IMR-90 (cell line): ENCODE measurements around the gene ADD1. TPM values are rescaled to one million over a fixed set of nuclear protein-coding genes. Genes with fewer than 3 reads are reported as not detected.

Experiments used
- ATAC-seq: fragments of 200-7000 bp; cut with Tn5 transposase; 2 replicates; pipeline ENCODE4 v1.9.1; 2020; ENCODE audit warnings: low read depth, mild to moderate bottlenecking, moderate library complexity
- BruUV-seq: library from RNA; stranded (reverse); fragments of 400-500 nt; replicated peaks from 2 replicates; lab custom pipeline; 2021; lab: Mats Ljungman, UMichigan
- CTCF ChIA-PET: fragments of 300-600 bp; formaldehyde crosslinking; extraction: SDS; loops from one replicate; lab custom pipeline; 2021; ENCODE audit warnings: antibody characterized with exemption; lab: Yijun Ruan, JAX
- POLR2A ChIA-PET: fragments of 300-600 bp; sonication (Branson Sonifier 250); formaldehyde crosslinking; loops from one replicate; lab custom pipeline; 2022; ENCODE audit warnings: antibody characterized with exemption; ENCODE audit not compliant: unreplicated experiment; lab: Charles Lee
- DNase-seq: peaks from one replicate; pipeline ENCODE4 v3.0.0; 2013
- H2AFZ ChIP-seq: replicated peaks from 2 replicates; pipeline ENCODE3; 2013; ENCODE audit warnings: low read length, mild to moderate bottlenecking; ENCODE audit not compliant: poor library complexity
- H2AK5ac ChIP-seq: 2 replicates; pipeline ENCODE4 v1.6.1; 2013; ENCODE audit warnings: low read depth, low read length, inconsistent platforms
- H2AK9ac ChIP-seq: replicated peaks from 2 replicates; pipeline ENCODE3; 2013; ENCODE audit warnings: mild to moderate bottlenecking, low read depth, low read length, moderate library complexity; ENCODE audit not compliant: poor library complexity
- H2BK120ac ChIP-seq: 2 replicates; pipeline ENCODE4 v1.6.1; 2013; ENCODE audit warnings: low read depth, low read length, inconsistent platforms
- H2BK15ac ChIP-seq: 3 replicates; pipeline ENCODE4 v1.6.1; 2013; ENCODE audit warnings: low read depth, low read length, inconsistent platforms
- H2BK20ac ChIP-seq: 2 replicates; pipeline ENCODE4 v1.6.1; 2013; ENCODE audit warnings: low read depth, mild to moderate bottlenecking, inconsistent platforms, low read length, moderate library complexity
- H2BK5ac ChIP-seq: 2 replicates; pipeline ENCODE4 v1.6.1; 2013; ENCODE audit warnings: mild to moderate bottlenecking, low read depth, low read length, inconsistent platforms; ENCODE audit not compliant: poor library complexity, severe bottlenecking
- H3K14ac ChIP-seq: replicated peaks from 2 replicates; pipeline ENCODE4 v1.6.1; 2013; ENCODE audit warnings: low read depth, low read length, inconsistent platforms
- H3K18ac ChIP-seq: 2 replicates; pipeline ENCODE4 v1.6.1; 2013; ENCODE audit warnings: low read depth, low read length, control low read depth
- H3K23ac ChIP-seq: 2 replicates; pipeline ENCODE4 v1.6.1; 2013; ENCODE audit warnings: low read depth, low read length, inconsistent platforms
- H3K27ac ChIP-seq: 2 replicates; pipeline ENCODE4 v1.5.1; 2013; ENCODE audit warnings: mild to moderate bottlenecking, control low read depth, low read length; ENCODE audit not compliant: insufficient read depth
- H3K27me3 ChIP-seq: 2 replicates; pipeline ENCODE4 v1.6.1; 2013; ENCODE audit warnings: low read length; ENCODE audit not compliant: control insufficient read depth, insufficient read depth
- H3K36me3 ChIP-seq: 2 replicates; pipeline ENCODE4 v1.6.1; 2013; ENCODE audit warnings: low read length, mixed read lengths; ENCODE audit not compliant: control insufficient read depth, insufficient read depth
- H3K4ac ChIP-seq: 2 replicates; pipeline ENCODE4 v1.6.1; 2013; ENCODE audit warnings: low read depth, low read length, inconsistent platforms
- H3K4me1 ChIP-seq: 2 replicates; pipeline ENCODE4 v1.6.1; 2013; ENCODE audit warnings: low read length, mixed read lengths; ENCODE audit not compliant: control insufficient read depth, insufficient read depth
- H3K4me2 ChIP-seq: 2 replicates; pipeline ENCODE4 v1.6.1; 2013; ENCODE audit warnings: low read depth, mild to moderate bottlenecking, control low read depth, low read length, moderate library complexity
- H3K4me3 ChIP-seq: 2 replicates; pipeline ENCODE4 v1.5.1; 2013; ENCODE audit warnings: low read depth, mild to moderate bottlenecking, control low read depth, low read length, moderate library complexity; ENCODE audit not compliant: insufficient read depth
- H3K56ac ChIP-seq: 2 replicates; pipeline ENCODE4 v1.6.1; 2013; ENCODE audit warnings: low read length, inconsistent platforms; ENCODE audit not compliant: insufficient read depth; ENCODE audit errors: extremely low read depth
- H3K79me1 ChIP-seq, 2 experiments: 2 replicates each; pipeline ENCODE4 v1.6.1; 2013; ENCODE audit warnings: low read length in 2 of 2, inconsistent platforms in 1 of 2, low read depth in 1 of 2
- H3K9ac ChIP-seq: 2 replicates; pipeline ENCODE4 v1.6.1; 2013; ENCODE audit warnings: low read depth, low read length, control low read depth
- H3K9me1 ChIP-seq: 2 replicates; pipeline ENCODE4 v1.6.1; 2013; ENCODE audit warnings: low read length, inconsistent platforms; ENCODE audit not compliant: insufficient read depth
- H3K9me3 ChIP-seq: 2 replicates; pipeline ENCODE4 v1.6.1; 2013; ENCODE audit warnings: low read length; ENCODE audit not compliant: control insufficient read depth, insufficient read depth
- H4K20me1 ChIP-seq: 2 replicates; pipeline ENCODE4 v1.6.1; 2013; ENCODE audit warnings: low read length, inconsistent platforms; ENCODE audit not compliant: insufficient read depth
- H4K5ac ChIP-seq: 2 replicates; pipeline ENCODE4 v1.6.1; 2013; ENCODE audit warnings: mild to moderate bottlenecking, low read depth, low read length, control low read depth
- H4K8ac ChIP-seq, 2 experiments: 2 replicates each; pipeline ENCODE4 v1.6.1; 2013; ENCODE audit warnings: low read depth in 2 of 2, low read length in 2 of 2, control low read depth in 1 of 2, inconsistent platforms in 1 of 2
- H4K91ac ChIP-seq: 2 replicates; pipeline ENCODE4 v1.6.1; 2013; ENCODE audit warnings: low read depth, low read length, inconsistent platforms; ENCODE audit not compliant: insufficient read depth
- BHLHE40 ChIP-seq: fragments of 150-350 bp; IDR thresholded peaks from 2 replicates; pipeline ENCODE4 v1.6.1; 2016; ENCODE audit warnings: mild to moderate bottlenecking, low read depth, low read length
- CEBPB ChIP-seq: IDR thresholded peaks from 2 replicates; pipeline ENCODE4 v1.6.1; 2012; ENCODE audit warnings: low read depth, low read length, improper control_type of control experiment
- CHD1 ChIP-seq: IDR thresholded peaks from 2 replicates; pipeline ENCODE4 v1.6.1; 2012; ENCODE audit warnings: low read depth, low read length, improper control_type of control experiment
- CTCF ChIP-seq: conservative IDR thresholded peaks from 2 replicates; pipeline ENCODE4 v1.5.1; 2012; ENCODE audit warnings: mild to moderate bottlenecking, low read depth, low read length, improper control_type of control experiment
- FOS ChIP-seq: fragments of 150-350 bp; IDR thresholded peaks from 2 replicates; pipeline ENCODE4 v1.6.1; 2016; ENCODE audit warnings: low read depth, low read length
- MAFK ChIP-seq: IDR thresholded peaks from 2 replicates; pipeline ENCODE4 v1.6.1; 2012; ENCODE audit warnings: low read depth, low read length, improper control_type of control experiment
- MAZ ChIP-seq: IDR thresholded peaks from 2 replicates; pipeline ENCODE4 v1.6.1; 2012; ENCODE audit warnings: low read depth, mild to moderate bottlenecking, low read length, improper control_type of control experiment, moderate library complexity, borderline replicate concordance
- MXI1 ChIP-seq: IDR thresholded peaks from 2 replicates; pipeline ENCODE4 v1.6.1; 2012; ENCODE audit warnings: low read depth, mild to moderate bottlenecking, low read length, moderate library complexity, borderline replicate concordance
- POLR2A ChIP-seq: IDR thresholded peaks from 2 replicates; pipeline ENCODE4 v1.6.1; 2012; ENCODE audit warnings: mild to moderate bottlenecking, low read depth, low read length
- RAD21 ChIP-seq: IDR thresholded peaks from 2 replicates; pipeline ENCODE4 v1.6.1; 2012; ENCODE audit warnings: low read length, improper control_type of control experiment
- RCOR1 ChIP-seq: IDR thresholded peaks from 2 replicates; pipeline ENCODE4 v1.6.1; 2012; ENCODE audit warnings: mild to moderate bottlenecking, low read length, improper control_type of control experiment; ENCODE audit not compliant: insufficient replicate concordance
- SMC3 ChIP-seq: fragments of 150-350 bp; IDR thresholded peaks from 2 replicates; pipeline ENCODE4 v1.6.1; 2016; ENCODE audit warnings: low read depth, mild to moderate bottlenecking, antibody characterized with exemption, low read length, moderate library complexity
- WGBS, 2 experiments: methylation state at CpG; one replicate each; pipeline versions ENCODE4 v1.1.5 to v1.1.7; 2013; ENCODE audit warnings: missing lambda C conversion rate in 2 of 2; ENCODE audit not compliant: insufficient read length in 1 of 2; ENCODE audit errors: extremely low coverage in 2 of 2; 5-methylcytosine and 5-hydroxymethylcytosine counted together
- dilution Hi-C: fragments of 300-500 bp; cut with HindIII; formaldehyde crosslinking; loops from one replicate; pipeline ENCODE4 v1.14.3; 2018; ENCODE audit warnings: low sequenced_read_pairs; ENCODE audit not compliant: unreplicated experiment
- in situ Hi-C: fragments of 300-500 bp; cut with MboI; formaldehyde crosslinking; loops from 3 replicates; pipeline ENCODE4 v1.14.3; 2019; ENCODE audit warnings: low sequenced_read_pairs, inconsistent platforms, mixed read lengths
- intact Hi-C: fragments of 100-400 bp; cut with micrococcal nuclease; formaldehyde crosslinking; loops from 2 replicates; pipeline ENCODE4 v1.10.0; 2022
- polyA plus RNA-seq, 3 experiments: library from polyadenylated mRNA; depleted of rRNA; stranded (reverse); fragments of >200 nt; gene quantifications; 2 replicates each; pipeline ENCODE4 v1.2.3, GENCODE V29; 2012; ENCODE audit warnings: low replicate concordance in 1 of 3
- total RNA-seq: library from RNA; depleted of rRNA; stranded (reverse); fragments of >200 nt; gene quantifications from 2 replicates; pipeline ENCODE4 v1.2.3, GENCODE V29; 2012
- TF ChIP-seq, protein P1 (sequence below): fragments of 150-350 bp; IDR thresholded peaks from 2 replicates; pipeline ENCODE4 v1.6.1; 2016; ENCODE audit warnings: low read depth, mild to moderate bottlenecking, low read length, moderate library complexity, borderline replicate concordance

Gene ADD1
- total and polyA plus RNA-seq, 2 of the 4 experiments (the other 2 are of a cell fraction), result 122 to 215 TPM

DNA sequence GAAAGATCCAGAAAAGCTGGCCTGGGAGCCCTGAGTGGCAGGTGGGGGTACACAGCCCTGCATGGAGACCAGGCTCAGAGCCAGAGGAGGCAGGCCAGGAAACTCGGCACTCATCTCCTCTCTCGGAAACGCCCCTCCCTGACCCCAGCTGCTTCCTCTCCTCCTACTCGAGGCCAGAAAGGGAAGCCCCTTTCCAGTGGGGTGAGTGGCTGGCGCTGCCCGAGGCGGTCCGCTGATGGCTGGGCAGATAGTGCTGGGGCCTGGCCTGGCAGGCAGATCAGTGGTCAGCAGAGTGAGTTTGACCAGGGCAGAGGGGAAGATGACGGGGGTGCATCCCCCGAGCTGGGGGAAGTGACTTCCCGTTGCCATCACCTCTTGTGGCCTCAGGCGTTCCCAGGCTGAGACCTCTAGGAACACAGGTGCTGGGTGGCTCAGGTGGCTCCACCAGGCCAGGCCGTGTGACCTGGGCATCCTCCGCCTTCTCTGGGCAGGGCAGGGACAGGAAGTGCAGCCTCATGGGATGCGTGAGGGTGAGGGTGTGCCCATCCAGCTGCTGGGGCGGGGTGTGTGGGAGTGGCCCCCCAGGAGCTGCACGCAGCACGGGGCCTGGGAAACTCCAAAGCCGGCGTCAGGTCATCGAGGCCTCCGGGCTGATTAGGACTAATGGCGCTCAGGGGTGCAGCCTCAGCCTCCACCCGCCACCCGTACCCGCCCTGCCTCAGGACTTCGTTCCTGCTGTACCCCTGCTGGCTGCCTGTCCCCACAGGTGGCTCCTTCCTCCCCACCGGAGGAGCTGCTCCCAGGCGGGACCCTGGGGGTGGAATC lies 45.0 kb upstream of the ADD1 start (continued):
- no peak for TF ChIP-seq RAD21
- no peak for TF ChIP-seq POLR2A

DNA sequence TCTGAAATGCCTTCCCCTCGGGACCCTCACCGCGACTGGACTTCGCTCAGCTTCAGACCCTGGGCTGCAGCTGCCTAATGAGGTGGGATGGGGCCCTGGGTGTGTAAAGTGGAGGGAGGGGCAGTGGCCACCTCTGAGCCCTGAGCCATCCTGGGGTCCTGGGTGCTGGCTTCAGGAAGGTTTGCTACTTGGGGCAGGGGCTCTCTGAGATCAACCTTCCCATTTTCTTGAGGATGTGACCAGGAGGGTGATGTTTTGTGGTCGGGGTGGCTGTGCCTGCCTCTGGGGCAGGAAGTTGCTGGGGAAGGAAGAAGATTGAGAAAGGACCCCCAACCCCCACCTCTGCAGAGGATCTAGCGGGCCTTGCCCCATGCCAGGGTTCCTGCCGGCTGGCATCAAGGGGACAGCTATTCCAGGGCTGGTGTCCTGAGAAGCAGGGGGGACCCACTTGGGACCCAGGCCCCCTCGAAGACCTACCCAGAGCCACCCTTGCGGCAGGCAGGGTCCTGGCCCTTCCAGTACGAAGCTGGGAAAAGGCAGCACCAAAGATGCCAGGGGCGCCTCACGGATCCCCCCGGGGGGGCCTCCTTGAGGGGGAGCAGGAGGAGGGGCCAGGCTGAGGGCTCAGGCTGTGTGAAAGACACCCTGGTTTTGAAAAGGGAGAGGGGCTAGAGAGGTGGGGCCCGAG lies 44.3 kb upstream of the ADD1 start:
- H2BK5ac ChIP-seq, result no peak overlapping the region
- H4K91ac ChIP-seq, result no peak overlapping the region
- no peak overlapping the region for H3K4me2 ChIP-seq
- no peak overlapping the region for H3K27ac ChIP-seq
- no peak overlapping the region for H3K23ac ChIP-seq
- H2AK9ac ChIP-seq, result peak overlapping the region; percentile 39
- H4K5ac ChIP-seq, result no peak overlapping the region
- intact Hi-C loops (no loop called here), in situ Hi-C loops (no loop called here), dilution Hi-C loops (no loop called here)
- WGBS, 2 experiments, result 53% methylated on average over 5 of the region's 14 CpGs; no CpG with 5 or more reads in 1 of the 2 experiments
- no peak overlapping the region for H2BK20ac ChIP-seq
- H3K18ac ChIP-seq, result no peak overlapping the region; the same call in 1 of the 2 replicates
- ChIA-PET POLR2A (no interaction called here), CTCF (no interaction called here)
- no peak overlapping the region for H2BK120ac ChIP-seq
- peak overlapping the region; percentile 19 for H2AFZ ChIP-seq
- no TSS peak for BruUV-seq
- 0 out of 2 replicates have a peak, but pooled peaks cover 2% of the 10 kb centered on the region for H3K36me3 ChIP-seq
- H2AK5ac ChIP-seq, result no peak overlapping the region
- H3K4ac ChIP-seq, result no peak overlapping the region
- no peak for ATAC-seq
- no peaks in the 10 kb centered on the region for H3K27me3 ChIP-seq
- H4K8ac ChIP-seq, result no peak overlapping the region
- peaks cover 52% of the 10 kb centered on the region for H3K4me1 ChIP-seq
- no peaks in the 10 kb centered on the region for H3K9me3 ChIP-seq
- no peak for DNase-seq
- H3K9me1 ChIP-seq, result peaks cover 9% of the 10 kb centered on the region; the same call in 1 of the 2 replicates
- H4K20me1 ChIP-seq, result no peaks in the 10 kb centered on the region
- H3K9ac ChIP-seq, result no peak overlapping the region
- no peak overlapping the region for H2BK15ac ChIP-seq
- no peak overlapping the region for H3K4me3 ChIP-seq
- no peak overlapping the region for H3K14ac ChIP-seq
- H3K56ac ChIP-seq, result no peak overlapping the region
- H3K79me1 ChIP-seq, result peaks cover 8 to 92% of the 10 kb centered on the region in 2 experiments
- TF ChIP-seq MAFK (no peak), CEBPB (no peak), FOS (no peak), SMC3 (no peak), POLR2A (no peak), MAZ (no peak), RCOR1 (no peak), CHD1 (no peak), CTCF (no peak), MXI1 (no peak), BHLHE40 (no peak)
- TF ChIP-seq, protein P1, sequence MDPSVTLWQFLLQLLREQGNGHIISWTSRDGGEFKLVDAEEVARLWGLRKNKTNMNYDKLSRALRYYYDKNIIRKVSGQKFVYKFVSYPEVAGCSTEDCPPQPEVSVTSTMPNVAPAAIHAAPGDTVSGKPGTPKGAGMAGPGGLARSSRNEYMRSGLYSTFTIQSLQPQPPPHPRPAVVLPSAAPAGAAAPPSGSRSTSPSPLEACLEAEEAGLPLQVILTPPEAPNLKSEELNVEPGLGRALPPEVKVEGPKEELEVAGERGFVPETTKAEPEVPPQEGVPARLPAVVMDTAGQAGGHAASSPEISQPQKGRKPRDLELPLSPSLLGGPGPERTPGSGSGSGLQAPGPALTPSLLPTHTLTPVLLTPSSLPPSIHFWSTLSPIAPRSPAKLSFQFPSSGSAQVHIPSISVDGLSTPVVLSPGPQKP, result no peak
